ENCODE measurements around the gene MARCHF10. TPM values are rescaled to one million over a fixed set of nuclear protein-coding genes. Genes with fewer than 3 reads are reported as not detected.
A peak's percentile ranks its signal among the peaks of the same experiment; 100 is the strongest.

Gene MARCHF10
- total RNA-seq, 2 donors from 2014 or later, result under 0.01 TPM; not detected in 1

DNA sequence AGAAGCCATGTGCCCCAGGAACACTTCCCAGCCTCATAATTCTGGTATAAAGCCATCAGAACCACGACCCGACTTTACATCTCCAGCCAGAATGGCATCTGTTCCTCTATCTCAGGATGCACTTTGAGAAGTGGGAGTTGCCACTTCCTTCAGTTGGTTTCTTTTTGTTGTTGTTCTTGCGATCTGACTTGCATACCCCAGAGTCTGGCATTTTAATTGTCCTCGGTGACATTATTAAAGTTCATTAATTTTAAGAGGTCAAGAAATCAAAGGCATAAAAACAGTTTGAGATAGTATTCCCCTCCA lies 13.5 kb downstream of the MARCHF10 start:
- Histone ChIP-seq H3K9me3 (no peaks in the 10 kb centered on the region), H3K36me3 (replicated peaks in 1 of 2; ENCODE audit: insufficient read depth in 1 of 2, low read depth in 2 of 2) (no peaks in the 10 kb centered on the region), H3K27ac (no peak overlapping the region), H3K4me1 (peaks cover 7% of the 10 kb centered on the region), H3K27me3 (peaks cover 0 to 4% of the 10 kb centered on the region in 2 donors), H3K4me3 (no peak overlapping the region)
- TF ChIP-seq POLR2A (IDR thresholded peaks at IDR 0.05), result no peak
- TF ChIP-seq, protein P1, sequence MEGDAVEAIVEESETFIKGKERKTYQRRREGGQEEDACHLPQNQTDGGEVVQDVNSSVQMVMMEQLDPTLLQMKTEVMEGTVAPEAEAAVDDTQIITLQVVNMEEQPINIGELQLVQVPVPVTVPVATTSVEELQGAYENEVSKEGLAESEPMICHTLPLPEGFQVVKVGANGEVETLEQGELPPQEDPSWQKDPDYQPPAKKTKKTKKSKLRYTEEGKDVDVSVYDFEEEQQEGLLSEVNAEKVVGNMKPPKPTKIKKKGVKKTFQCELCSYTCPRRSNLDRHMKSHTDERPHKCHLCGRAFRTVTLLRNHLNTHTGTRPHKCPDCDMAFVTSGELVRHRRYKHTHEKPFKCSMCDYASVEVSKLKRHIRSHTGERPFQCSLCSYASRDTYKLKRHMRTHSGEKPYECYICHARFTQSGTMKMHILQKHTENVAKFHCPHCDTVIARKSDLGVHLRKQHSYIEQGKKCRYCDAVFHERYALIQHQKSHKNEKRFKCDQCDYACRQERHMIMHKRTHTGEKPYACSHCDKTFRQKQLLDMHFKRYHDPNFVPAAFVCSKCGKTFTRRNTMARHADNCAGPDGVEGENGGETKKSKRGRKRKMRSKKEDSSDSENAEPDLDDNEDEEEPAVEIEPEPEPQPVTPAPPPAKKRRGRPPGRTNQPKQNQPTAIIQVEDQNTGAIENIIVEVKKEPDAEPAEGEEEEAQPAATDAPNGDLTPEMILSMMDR (IDR thresholded peaks at IDR 0.05), result no peak
- intact Hi-C loops (cut with DNase I), result no loop called here
- 53 to 61% methylated on average over 4 of the region's 4 CpGs for WGBS, 2 donors
- DNase-seq (no peak), ATAC-seq (no peak)

DNA sequence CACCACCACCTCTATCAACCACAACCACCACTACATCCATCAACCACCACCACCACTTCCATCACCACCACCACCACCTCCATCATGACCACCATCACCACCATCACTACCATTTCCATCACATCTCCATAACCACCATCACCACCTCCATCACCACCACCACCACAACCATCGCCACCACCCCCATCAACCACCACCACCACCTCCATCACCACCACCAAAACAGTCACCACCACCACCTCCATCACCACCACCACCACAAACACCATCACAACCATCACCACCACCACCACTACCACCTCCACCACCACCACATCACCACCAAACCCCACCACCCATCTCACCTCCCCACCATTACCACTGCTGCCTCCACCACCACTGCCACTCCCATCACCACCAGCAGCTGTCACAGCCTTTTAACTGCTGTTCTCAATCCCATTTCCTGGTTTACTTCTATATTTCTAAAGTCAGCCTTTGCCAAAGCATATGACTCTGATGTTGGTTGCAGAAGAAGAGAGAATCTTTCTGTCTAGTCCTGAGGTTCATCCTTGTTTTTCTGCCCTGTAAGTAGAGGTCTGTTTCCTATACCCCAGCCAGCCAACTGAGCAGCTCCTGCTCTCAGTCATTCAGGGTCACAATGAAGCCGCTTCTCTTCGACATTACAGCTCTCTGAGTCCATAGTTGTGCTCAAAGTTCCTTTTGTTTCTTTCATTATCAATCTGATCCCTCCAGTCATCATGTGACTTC lies 14.0 kb downstream of the MARCHF10 start:
- WGBS, 2 donors, result 59 to 72% methylated on average over 3 of the region's 3 CpGs
- DNase-seq, result no peak
- no peak for TF ChIP-seq POLR2A (IDR thresholded peaks at IDR 0.05)
- TF ChIP-seq, protein P1 (IDR thresholded peaks at IDR 0.05), result no peak
- intact Hi-C loops (cut with DNase I), result no loop called here
- no peak for ATAC-seq
- H3K9me3 ChIP-seq, result no peaks in the 10 kb centered on the region
- H3K27me3 ChIP-seq, result peaks cover 0 to 1% of the 10 kb centered on the region in 2 donors
- no peak overlapping the region for H3K4me3 ChIP-seq
- peaks cover 7% of the 10 kb centered on the region for H3K4me1 ChIP-seq
- H3K36me3 ChIP-seq (replicated peaks in 1 of 2; ENCODE audit: insufficient read depth in 1 of 2, low read depth in 2 of 2), result no peaks in the 10 kb centered on the region
- no peak overlapping the region for H3K27ac ChIP-seq

DNA sequence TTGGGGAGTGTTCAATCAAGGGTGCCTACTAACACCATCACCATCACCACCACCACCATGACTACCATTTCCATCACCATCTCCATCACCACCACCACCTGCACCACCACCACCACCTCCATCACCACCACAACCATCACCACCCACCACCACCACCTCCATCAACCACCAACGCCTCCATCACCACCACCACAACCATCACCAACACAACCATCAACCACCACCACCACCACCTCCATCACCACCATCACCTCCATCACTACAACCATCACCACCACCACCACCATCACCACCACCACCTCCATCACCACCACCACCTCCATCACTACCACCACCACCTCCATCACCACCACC lies 15.7 kb downstream of the MARCHF10 start:
- peak overlapping the region in 2 of 4 donors; percentile 45 to 69 for H3K27ac ChIP-seq
- ATAC-seq (no peak), DNase-seq (no peak)
- WGBS, 2 donors, result 65 to 89% methylated on average over 1 of the region's 1 CpG
- intact Hi-C loops (cut with DNase I), result no loop called here
- H3K9me3 ChIP-seq, result no peaks in the 10 kb centered on the region
- no peaks in the 10 kb centered on the region for H3K36me3 ChIP-seq (replicated peaks in 1 of 2; ENCODE audit: insufficient read depth in 1 of 2, low read depth in 2 of 2)
- no peak overlapping the region for H3K4me3 ChIP-seq
- TF ChIP-seq, protein P1 (IDR thresholded peaks at IDR 0.05), result no peak
- TF ChIP-seq POLR2A (IDR thresholded peaks at IDR 0.05), result no peak
- no peaks in the 10 kb centered on the region for H3K27me3 ChIP-seq
- H3K4me1 ChIP-seq, result peaks cover 7% of the 10 kb centered on the region

DNA sequence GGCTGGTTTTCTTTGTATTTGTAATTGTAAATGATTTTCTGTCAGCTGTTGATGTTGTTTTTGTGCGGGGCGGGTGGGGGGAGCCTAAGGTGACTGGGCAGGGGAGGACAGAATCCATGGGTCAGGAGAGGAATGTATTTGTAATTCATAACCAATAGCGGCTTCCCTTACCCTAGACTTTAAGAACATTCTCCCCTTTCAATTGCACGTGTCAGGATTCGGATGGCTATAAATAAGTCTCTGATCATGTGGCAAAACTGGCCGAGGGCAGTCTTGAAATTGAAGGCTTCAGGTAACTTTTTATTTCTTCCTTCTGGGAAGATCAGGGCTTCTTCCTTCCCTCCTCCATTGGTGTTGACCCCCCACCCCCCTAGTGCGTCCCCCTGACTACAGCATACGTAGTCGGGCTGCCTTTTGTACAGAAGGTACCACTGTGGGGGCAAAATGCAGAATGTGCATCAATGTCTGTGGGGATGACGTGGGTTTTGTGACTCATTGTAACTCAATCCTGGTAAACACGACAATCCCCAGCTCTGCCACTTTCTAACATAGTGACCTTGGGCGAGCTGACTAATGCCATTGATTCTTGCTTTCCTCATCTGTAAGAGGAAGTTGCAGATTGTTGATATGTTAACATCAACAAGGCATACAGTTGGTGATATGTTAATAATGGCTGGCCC lies 16.2 kb downstream of the MARCHF10 start:
- Histone ChIP-seq H3K4me3 (no peak overlapping the region), H3K4me1 (peaks cover 7% of the 10 kb centered on the region), H3K9me3 (no peaks in the 10 kb centered on the region), H3K27me3 (no peaks in the 10 kb centered on the region), H3K36me3 (replicated peaks in 1 of 2; ENCODE audit: insufficient read depth in 1 of 2, low read depth in 2 of 2) (no peaks in the 10 kb centered on the region), H3K27ac (peak overlapping the region in 3 of 4 donors; percentile 8 to 69 (median 45))
- intact Hi-C loops (cut with DNase I), result no loop called here
- peak; percentile 87 for ATAC-seq
- peak; percentile 28 to 65 (median 40) for DNase-seq
- no peak for TF ChIP-seq POLR2A (IDR thresholded peaks at IDR 0.05)
- TF ChIP-seq, protein P1 (IDR thresholded peaks at IDR 0.05), result no peak
- 24 to 34% methylated on average over 12 of the region's 12 CpGs for WGBS, 2 donors
